MG63 (cell line): ENCODE data around the gene PCDHGA9. TPM values are rescaled to one million over a fixed set of nuclear protein-coding genes. Genes with fewer than 3 reads are reported as not detected.
A peak's percentile ranks its signal among the peaks of the same experiment; 100 is the strongest.

Experiments
- DNase-seq: peaks from one replicate; pipeline ENCODE4 v3.0.0-alpha.2; 2020
- H3K27me3 ChIP-seq: fragments of 250-450 bp; sonication (Bioruptor Pico); 2 replicates; pipeline ENCODE4 v1.5.1; 2020; ENCODE audit warnings: mild to moderate bottlenecking, moderate library complexity
- H3K36me3 ChIP-seq: fragments of 250-450 bp; sonication (Bioruptor Pico); 2 replicates; pipeline ENCODE4 v1.5.1; 2020; ENCODE audit warnings: mild to moderate bottlenecking, moderate library complexity
- H3K4me3 ChIP-seq: fragments of 250-450 bp; sonication (Bioruptor Pico); 2 replicates; pipeline ENCODE4 v1.5.1; 2020; ENCODE audit warnings: mild to moderate bottlenecking, moderate library complexity
- H3K9me3 ChIP-seq: fragments of 250-450 bp; sonication (Bioruptor Pico); 2 replicates; pipeline ENCODE4 v1.5.1; 2020; ENCODE audit warnings: mild to moderate bottlenecking, moderate library complexity
- total RNA-seq: library from RNA; depleted of rRNA; stranded (reverse); fragments of >200 nt; shearing (Covaris generic); gene quantifications from 2 replicates; pipeline ENCODE4 v1.2.3, GENCODE V29; 2014; ENCODE audit warnings: low replicate concordance; rRNA removed

Gene PCDHGA9
- not detected in 2 replicates for total RNA-seq

- H3K4me3 ChIP-seq: no peak within 1 kb of the TSS
- H3K36me3 ChIP-seq: no peaks in the 10 kb centered on the region
- H3K9me3 ChIP-seq: peaks cover 6% of the 10 kb centered on the region
- DNase-seq: no peak
- H3K27me3 ChIP-seq: peaks cover 2% of the 10 kb centered on the region; the same call in 1 of the 2 replicates
These were observed at the start of gene PCDHGA9 for GRCh38 chr5:141402553-141403243. Gene PCDHGA9, plus strand, starts transcription at chr5:141402778. Its CDS starts 175 bp downstream, at chr5:141402953.

DNA sequence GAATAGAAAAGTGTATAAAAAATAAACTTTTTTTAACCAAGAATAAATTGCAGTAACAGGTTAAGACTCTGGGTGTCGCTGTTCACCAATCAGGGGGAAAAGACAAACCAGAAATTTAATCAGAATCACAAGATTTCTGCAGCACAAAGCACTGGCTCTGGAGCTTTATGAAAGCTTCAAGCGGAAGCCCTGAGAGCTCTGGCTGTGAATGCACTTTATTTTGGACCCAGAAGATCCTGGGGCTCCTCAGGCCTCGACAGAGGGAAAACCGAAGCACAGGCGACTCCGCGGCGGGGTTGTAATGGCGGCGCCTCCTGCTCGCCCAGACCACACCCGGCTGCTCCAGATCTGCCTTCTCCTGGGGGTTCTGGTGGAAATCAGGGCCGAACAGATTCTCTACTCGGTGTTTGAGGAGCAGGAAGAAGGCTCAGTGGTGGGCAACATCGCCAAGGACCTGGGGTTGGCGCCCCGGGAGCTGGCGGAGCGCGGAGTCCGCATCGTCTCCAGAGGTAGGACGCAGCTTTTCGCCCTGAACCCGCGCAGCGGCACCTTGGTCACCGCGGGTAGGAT is 47.6 kb upstream of the PCDHGA9 start, which contains the start of gene PCDHGA4:
Gene PCDHGA4, plus strand, starts transcription at position 122 of the 570 bp plus-strand sequence. Its CDS starts 87 bp downstream, at position 209.
- Histone ChIP-seq H3K27me3 (no peaks in the 10 kb centered on the region), H3K36me3 (no peaks in the 10 kb centered on the region), H3K9me3 (peaks cover 5% of the 10 kb centered on the region; the same call in 1 of the 2 replicates), H3K4me3 (no peak within 1 kb of the TSS)
- DNase-seq: no peak

- Histone ChIP-seq H3K36me3 (no peaks in the 10 kb centered on the region), H3K27me3 (no peaks in the 10 kb centered on the region), H3K4me3 (no peak overlapping the region), H3K9me3 (peaks cover 8% of the 10 kb centered on the region)
- DNase-seq: no peak
These were observed 46.9 kb upstream of the PCDHGA9 start for GRCh38 chr5:141355641-141356040.

DNA sequence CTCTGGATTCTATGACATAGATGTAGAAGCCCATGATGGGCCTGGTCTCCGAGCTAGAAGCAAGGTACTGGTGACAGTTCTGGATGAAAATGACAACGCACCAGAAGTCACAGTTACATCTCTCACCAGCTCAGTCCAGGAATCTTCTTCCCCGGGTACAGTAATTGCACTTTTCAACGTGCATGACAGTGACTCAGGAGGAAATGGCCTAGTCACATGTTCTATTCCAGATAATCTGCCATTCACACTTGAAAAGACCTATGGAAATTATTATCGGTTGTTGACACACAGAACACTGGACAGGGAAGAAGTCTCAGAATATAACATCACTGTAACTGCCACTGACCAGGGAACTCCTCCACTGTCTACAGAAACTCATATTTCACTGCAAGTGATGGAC is 46.4 kb upstream of the PCDHGA9 start:
- no peak for DNase-seq
- Histone ChIP-seq H3K9me3 (peaks cover 10% of the 10 kb centered on the region), H3K36me3 (no peaks in the 10 kb centered on the region), H3K4me3 (no peak overlapping the region), H3K27me3 (no peaks in the 10 kb centered on the region)

DNA sequence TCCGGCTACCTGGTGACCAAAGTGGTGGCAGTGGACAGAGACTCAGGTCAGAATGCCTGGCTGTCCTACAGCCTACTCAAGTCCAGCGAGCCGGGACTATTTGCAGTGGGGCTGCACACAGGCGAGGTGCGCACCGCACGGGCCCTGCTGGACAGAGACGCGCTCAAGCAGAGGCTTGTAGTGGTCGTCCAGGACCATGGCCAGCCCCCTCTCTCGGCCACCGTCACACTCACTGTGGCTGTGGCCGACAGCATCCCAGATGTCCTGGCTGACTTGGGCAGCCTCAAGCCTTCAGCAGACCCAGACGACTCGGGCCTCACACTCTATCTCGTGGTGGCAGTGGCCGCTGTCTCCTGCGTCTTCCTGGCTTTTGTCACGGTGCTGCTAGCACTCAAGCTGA is 45.6 kb upstream of the PCDHGA9 start:
- Histone ChIP-seq H3K27me3 (no peaks in the 10 kb centered on the region), H3K4me3 (no peak overlapping the region), H3K36me3 (no peaks in the 10 kb centered on the region), H3K9me3 (peaks cover 10% of the 10 kb centered on the region)
- no peak for DNase-seq

DNA sequence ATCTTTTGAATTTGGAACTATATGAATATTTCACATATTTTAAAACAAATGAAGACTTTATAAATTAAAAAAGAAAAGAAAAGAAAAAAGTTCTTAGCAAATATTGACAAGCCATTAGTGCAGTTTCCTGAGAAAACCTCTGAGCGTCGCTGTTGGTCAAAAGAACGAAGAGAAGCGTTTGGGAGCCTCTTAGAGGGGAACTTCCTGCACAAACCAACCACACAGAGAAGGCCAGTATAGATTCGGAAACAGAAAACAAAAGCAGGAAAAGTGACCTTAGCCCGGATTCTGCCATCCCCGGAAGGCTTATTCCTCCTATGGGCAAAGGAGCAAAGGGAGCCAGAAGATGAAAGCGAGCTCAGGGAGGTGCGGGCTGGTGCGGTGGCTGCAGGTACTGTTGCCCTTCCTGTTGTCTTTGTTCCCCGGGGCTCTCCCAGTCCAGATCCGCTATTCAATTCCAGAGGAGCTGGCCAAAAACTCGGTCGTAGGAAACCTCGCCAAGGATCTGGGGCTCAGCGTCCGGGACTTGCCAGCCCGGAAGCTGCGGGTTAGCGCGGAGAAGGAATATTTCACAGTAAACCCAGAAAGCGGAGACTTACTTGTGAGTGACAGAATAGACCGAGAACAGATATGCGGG is 42.7 kb upstream of the PCDHGA9 start, which contains the start of gene PCDHGB2:
Gene PCDHGB2, plus strand, starts transcription at position 205 of the 637 bp plus-strand sequence. Its CDS starts 142 bp downstream, at position 347.
- Histone ChIP-seq H3K27me3 (no peaks in the 10 kb centered on the region), H3K4me3 (peak within 1 kb of the TSS; percentile 42), H3K9me3 (peaks cover 16% of the 10 kb centered on the region), H3K36me3 (no peaks in the 10 kb centered on the region)
- peak; percentile 49 for DNase-seq

GRCh38 chr5:141360685-141361084 is 41.9 kb upstream of the PCDHGA9 start:
- Histone ChIP-seq H3K4me3 (no peak overlapping the region), H3K9me3 (peaks cover 22% of the 10 kb centered on the region), H3K27me3 (no peaks in the 10 kb centered on the region), H3K36me3 (no peaks in the 10 kb centered on the region)
- DNase-seq: no peak

DNA sequence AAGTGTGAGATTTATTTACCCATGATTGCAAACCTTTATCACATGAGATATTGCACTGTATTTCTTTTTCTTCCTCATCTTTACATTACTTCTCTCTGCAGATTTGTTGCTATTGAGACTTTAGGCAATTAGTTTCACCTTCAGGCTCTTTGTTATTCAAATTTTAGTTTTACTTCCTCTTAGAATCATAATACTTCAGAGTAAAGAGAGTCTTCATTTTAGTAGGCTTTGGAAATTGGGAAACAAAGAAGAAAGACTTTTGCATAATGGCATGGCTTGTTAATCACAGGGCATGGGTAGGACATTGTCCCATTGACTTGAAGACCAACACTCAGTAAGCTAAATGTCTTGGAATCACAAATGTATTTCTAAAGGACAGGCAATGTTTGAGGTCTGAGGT is 39.9 kb upstream of the PCDHGA9 start:
- Histone ChIP-seq H3K9me3 (peaks cover 31% of the 10 kb centered on the region), H3K36me3 (no peaks in the 10 kb centered on the region; the same call in 1 of the 2 replicates), H3K4me3 (no peak overlapping the region), H3K27me3 (no peaks in the 10 kb centered on the region)
- no peak for DNase-seq

DNA sequence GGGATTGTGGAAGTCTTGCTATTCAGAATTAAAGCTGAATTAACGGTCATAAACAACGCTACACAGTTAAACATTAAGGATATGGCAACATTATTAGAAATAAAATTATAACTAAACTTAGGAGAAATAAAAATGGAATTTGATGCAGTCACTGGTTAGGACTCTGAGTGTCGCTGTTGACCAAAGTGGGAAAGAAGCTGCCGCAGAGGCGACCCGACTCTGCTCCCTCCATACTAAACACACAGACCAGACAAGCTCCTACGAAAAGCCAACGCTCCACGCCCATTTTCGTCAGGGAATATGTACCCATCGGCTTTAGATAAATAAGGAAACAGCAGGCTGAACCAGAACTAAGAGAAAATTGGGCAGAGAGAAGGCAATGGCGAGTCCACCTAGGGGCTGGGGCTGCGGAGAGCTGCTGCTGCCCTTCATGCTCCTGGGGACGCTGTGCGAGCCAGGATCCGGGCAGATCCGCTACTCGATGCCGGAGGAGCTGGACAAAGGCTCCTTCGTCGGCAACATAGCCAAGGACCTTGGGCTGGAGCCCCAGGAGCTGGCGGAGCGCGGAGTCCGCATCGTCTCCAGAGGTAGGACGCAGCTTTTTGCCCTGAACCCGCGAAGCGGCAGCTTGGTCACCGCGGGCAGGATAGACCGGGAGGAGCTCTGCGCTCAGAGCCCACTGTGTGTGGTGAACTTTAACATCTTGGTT is 38.5 kb upstream of the PCDHGA9 start, which contains the start of gene PCDHGA5:
Gene PCDHGA5, plus strand, starts transcription at position 211 of the 709 bp plus-strand sequence. Its CDS starts 169 bp downstream, at position 380.
- Histone ChIP-seq H3K36me3 (no peaks in the 10 kb centered on the region; the same call in 1 of the 2 replicates), H3K27me3 (no peaks in the 10 kb centered on the region), H3K9me3 (peaks cover 35% of the 10 kb centered on the region), H3K4me3 (no peak within 1 kb of the TSS)
- no peak for DNase-seq

DNA sequence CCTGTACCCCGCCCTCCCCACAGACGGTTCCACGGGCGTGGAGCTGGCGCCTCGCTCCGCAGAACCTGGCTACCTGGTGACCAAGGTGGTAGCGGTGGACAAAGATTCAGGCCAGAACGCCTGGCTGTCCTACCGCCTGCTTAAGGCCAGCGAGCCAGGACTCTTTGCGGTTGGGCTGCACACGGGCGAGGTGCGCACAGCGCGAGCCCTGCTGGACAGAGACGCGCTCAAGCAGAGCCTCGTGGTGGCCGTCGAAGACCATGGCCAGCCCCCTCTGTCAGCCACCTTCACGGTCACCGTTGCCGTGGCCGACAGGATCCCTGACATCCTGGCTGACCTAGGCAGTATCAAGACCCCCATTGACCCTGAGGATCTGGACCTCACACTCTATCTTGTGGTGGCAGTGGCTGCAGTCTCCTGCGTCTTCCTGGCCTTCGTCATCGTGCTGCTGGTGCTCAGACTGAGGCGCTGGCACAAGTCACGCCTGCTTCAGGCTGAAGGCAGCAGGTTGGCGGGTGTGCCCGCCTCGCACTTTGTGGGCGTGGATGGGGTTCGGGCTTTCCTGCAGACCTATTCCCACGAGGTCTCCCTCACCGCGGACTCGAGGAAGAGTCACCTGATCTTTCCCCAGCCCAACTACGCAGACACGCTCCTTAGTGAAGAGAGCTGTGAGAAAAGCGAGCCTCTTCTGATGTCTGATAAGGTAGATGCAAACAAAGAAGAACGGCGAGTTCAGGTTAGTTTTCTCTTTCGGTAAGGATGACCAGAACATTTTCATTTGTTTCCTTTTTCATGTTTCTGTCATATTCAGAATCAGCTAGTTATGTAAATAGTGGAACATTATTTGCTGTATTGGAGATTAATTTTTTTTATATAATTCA is 36.3 kb upstream of the PCDHGA9 start:
- Histone ChIP-seq H3K27me3 (no peaks in the 10 kb centered on the region), H3K4me3 (no peak overlapping the region), H3K9me3 (peaks cover 41% of the 10 kb centered on the region), H3K36me3 (no peaks in the 10 kb centered on the region; the same call in none of the 2 replicates)
- no peak for DNase-seq

DNA sequence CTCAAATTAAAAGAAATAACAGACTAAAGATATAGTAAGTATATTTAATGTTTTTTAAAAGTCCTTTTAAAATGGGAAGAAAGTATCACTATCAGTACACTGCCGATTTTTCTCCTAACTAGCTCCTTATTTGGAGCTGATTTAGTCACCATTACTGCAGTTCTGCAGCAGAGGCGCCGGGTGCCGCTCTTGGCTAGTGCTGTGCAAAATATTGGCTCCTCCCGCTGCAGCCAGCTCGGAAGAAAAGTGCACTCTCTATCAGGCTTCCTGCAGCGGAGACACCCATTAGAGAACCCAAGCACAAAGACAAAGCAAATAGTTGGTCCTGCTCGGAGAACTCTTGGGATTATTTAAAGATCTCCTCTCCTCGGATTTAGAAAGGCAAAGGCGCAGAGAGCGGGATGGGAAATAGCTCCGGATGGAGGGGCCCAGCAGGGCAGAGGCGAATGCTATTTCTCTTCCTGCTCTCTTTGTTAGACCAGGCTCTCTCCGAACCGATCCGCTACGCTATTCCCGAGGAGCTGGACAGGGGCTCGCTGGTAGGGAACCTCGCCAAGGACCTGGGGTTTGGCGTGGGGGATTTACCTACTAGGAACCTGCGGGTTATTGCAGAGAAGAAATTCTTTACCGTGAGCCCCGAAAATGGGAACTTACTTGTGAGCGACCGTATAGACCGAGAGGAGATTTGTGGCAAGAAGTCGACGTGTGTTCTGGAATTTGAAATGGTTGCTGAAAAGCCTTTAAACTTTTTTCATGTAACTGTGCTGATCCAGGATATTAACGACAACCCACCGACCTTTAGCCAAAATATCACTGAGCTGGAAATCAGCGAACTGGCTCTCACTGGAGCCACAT is 32.4 kb upstream of the PCDHGA9 start, which contains the start of gene PCDHGB3:
Gene PCDHGB3, plus strand, starts transcription at position 249 of the 855 bp plus-strand sequence. Its CDS starts 153 bp downstream, at position 402.
- H3K9me3 ChIP-seq: peaks cover 58% of the 10 kb centered on the region
- DNase-seq: no peak
- H3K4me3 ChIP-seq: no peak within 1 kb of the TSS

DNA sequence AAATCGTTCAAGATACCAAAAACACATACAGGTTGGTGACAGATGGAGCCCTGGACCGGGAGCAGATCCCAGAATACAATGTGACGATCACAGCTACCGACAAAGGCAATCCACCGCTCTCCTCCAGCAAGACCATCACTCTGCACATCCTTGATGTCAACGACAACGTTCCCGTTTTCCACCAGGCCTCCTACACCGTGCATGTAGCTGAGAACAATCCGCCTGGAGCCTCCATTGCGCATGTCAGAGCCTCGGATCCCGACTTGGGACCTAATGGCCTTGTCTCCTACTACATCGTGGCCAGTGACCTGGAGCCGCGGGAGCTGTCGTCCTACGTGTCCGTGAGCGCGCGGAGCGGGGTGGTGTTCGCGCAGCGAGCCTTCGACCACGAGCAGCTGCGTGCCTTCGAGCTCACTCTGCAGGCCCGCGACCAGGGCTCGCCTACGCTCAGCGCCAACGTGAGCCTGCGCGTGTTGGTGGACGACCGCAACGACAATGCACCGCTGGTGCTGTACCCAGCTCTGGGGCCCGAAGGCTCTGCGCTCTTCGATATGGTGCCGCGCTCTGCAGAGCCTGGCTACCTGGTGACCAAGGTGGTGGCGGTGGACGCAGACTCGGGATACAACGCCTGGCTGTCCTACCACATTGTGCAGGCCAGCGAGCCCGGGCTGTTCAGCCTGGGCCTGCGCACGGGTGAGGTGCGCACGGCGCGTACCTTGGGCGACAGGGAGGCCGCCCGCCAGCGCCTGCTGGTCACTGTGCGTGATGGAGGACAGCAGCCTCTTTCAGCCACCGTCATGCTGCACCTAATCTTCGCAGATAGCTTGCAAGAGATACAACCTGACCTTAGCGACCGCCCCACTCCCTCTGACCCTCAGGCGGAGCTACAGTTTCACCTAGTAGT is 30.8 kb upstream of the PCDHGA9 start:
- Histone ChIP-seq H3K27me3 (no peaks in the 10 kb centered on the region), H3K36me3 (no peaks in the 10 kb centered on the region; the same call in 1 of the 2 replicates), H3K9me3 (peaks cover 47% of the 10 kb centered on the region), H3K4me3 (no peak overlapping the region)
- DNase-seq: no peak

More for the DNA sequence above, 32.4 kb upstream of the PCDHGA9 start, which contains the start of gene PCDHGB3:
- H3K36me3 ChIP-seq: no peaks in the 10 kb centered on the region; the same call in none of the 2 replicates
- H3K27me3 ChIP-seq: no peaks in the 10 kb centered on the region

DNA sequence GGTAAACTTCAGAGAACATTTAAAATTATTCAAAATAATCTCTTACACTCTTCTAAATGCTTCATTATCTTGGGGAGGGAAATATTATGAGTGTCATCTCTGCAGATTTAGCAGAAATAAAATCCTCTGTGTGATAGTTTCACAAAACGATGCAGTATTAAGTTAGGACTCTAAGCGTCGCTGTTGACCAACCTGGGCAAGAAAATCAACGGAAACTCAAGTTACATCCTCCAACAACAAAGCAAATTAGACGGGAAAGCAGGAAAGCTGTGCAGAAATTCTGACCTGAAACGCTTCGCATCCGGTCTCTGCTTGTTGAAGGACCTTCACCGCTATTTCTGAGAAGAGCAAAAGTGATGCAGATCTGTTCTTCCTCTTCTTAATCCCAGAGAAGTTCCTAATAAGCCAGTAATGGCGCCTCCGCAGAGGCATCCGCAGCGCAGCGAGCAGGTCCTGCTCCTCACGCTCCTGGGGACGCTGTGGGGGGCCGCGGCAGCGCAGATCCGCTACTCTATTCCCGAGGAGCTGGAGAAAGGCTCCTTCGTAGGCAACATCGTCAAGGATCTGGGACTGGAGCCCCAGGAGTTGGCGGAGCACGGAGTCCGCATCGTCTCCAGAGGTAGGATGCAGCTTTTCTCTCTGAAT is 28.8 kb upstream of the PCDHGA9 start, which contains the start of gene PCDHGA6:
Gene PCDHGA6, plus strand, starts transcription at position 219 of the 645 bp plus-strand sequence. Its CDS starts 193 bp downstream, at position 412.
- H3K36me3 ChIP-seq: no peaks in the 10 kb centered on the region; the same call in 1 of the 2 replicates
- no peak within 1 kb of the TSS for H3K4me3 ChIP-seq
- H3K27me3 ChIP-seq: no peaks in the 10 kb centered on the region
- no peak for DNase-seq
- peaks cover 46% of the 10 kb centered on the region for H3K9me3 ChIP-seq
